GM18505 (cell line): Measurements from ENCODE around the gene IL9.

Source experiments
- ATAC-seq: cut with Tn5 transposase; IDR thresholded peaks from one replicate; pipeline ENCODE4 v1.9.1; 2021; ENCODE audit not compliant: unreplicated experiment
- POLR2A ChIP-seq: IDR thresholded peaks from 4 replicates; pipeline ENCODE4 v1.6.1; 2011; ENCODE audit warnings: borderline replicate concordance; ENCODE audit not compliant: insufficient read depth, insufficient read length; ENCODE audit errors: extremely low read depth

IL9 gene

GRCh38 chr5:135850671-135851070 is 45.0 kb downstream of the IL9 start:
- no peak for TF ChIP-seq POLR2A
- ATAC-seq: no peak

GRCh38 chr5:135850231-135850630 is 45.4 kb downstream of the IL9 start:
- ATAC-seq: no peak
- no peak for TF ChIP-seq POLR2A

- ATAC-seq: no peak
- TF ChIP-seq POLR2A: no peak
Measured at GRCh38 chr5:135847976-135848375, 47.7 kb downstream of the IL9 start.

GRCh38 chr5:135846311-135846710 is 49.3 kb downstream of the IL9 start:
- no peak for TF ChIP-seq POLR2A
- no peak for ATAC-seq

- ATAC-seq: no peak
- TF ChIP-seq POLR2A: no peak
Measured at GRCh38 chr5:135843571-135844337, 51.9 kb downstream of the IL9 start.

- ATAC-seq: no peak
- TF ChIP-seq POLR2A: no peak
Measured at GRCh38 chr5:135842737-135843136, 52.9 kb downstream of the IL9 start.
